ENCODE data around the gene AMER1.

- TF ChIP-seq CTCF (conservative IDR thresholded peaks at IDR 0.05; ENCODE audit: low read depth, low read length) (no peak), MAFK (IDR thresholded peaks at IDR 0.05; ENCODE audit: low read depth, low read length) (no peak), RAD21 (IDR thresholded peaks at IDR 0.05; ENCODE audit: low read length) (no peak), POLR2A (IDR thresholded peaks at IDR 0.05; ENCODE audit: low read depth, low read length) (no peak), CHD1 (IDR thresholded peaks at IDR 0.05; ENCODE audit: low read depth, low read length) (no peak), RFX5 (IDR thresholded peaks at IDR 0.05; ENCODE audit: low read depth, low read length) (no peak), CEBPB (IDR thresholded peaks at IDR 0.05; ENCODE audit: low read depth, low read length) (no peak), NFE2L2 (IDR thresholded peaks at IDR 0.05; ENCODE audit: low read depth, low read length) (no peak)
These were observed 24.8 kb upstream of the AMER1 start, which contains the start of gene ASB12 for GRCh38 chrX:64230123-64230970.

Data from IMR-90 (cell line).